Measurements from ENCODE around the gene LCP2.
"Not testable (repeated sequence)": the region's sequence is repeated elsewhere in the genome, so short reads cannot be mapped to it uniquely, and the experiment has no call there.

Gene LCP2

DNA sequence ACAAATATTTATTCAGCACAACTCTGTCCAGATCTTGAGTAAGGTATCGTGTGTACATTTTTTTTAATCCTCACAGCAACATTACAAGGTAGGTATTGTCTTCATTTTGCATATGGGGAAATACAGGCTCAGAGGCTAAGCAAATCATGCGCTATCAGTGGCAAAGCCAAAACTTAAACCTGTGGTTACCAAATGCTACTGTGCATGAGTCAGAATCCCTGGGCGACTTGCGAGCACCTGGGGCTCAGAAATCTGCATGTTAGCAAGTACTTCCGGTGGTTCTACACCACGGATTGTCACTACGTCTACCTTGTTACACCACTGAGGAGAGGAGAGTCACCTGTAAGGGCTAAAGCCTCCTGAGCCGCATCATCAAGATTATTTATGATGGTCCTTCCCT is 43.5 kb downstream of the LCP2 start:
- no peaks in the 10 kb centered on the region for H3K9me3 ChIP-seq (ENCODE audit: control insufficient read depth, low read length)
- H3K9ac ChIP-seq (ENCODE audit: low read length) = no peak overlapping the region
- peaks cover 56% of the 10 kb centered on the region for H3K4me1 ChIP-seq (ENCODE audit: control insufficient read depth, insufficient read depth, low read length)
- no peak for DNase-seq (ENCODE audit: low read depth)
- H3K4me3 ChIP-seq (ENCODE audit: low read length) = no peak overlapping the region
- H3K36me3 ChIP-seq (ENCODE audit: control insufficient read depth, insufficient read depth, low read length, severe bottlenecking) = no peaks in the 10 kb centered on the region
- peaks cover 8% of the 10 kb centered on the region for H3K27me3 ChIP-seq (replicated peaks; ENCODE audit: control insufficient read depth, insufficient read depth, low read length)

DNA sequence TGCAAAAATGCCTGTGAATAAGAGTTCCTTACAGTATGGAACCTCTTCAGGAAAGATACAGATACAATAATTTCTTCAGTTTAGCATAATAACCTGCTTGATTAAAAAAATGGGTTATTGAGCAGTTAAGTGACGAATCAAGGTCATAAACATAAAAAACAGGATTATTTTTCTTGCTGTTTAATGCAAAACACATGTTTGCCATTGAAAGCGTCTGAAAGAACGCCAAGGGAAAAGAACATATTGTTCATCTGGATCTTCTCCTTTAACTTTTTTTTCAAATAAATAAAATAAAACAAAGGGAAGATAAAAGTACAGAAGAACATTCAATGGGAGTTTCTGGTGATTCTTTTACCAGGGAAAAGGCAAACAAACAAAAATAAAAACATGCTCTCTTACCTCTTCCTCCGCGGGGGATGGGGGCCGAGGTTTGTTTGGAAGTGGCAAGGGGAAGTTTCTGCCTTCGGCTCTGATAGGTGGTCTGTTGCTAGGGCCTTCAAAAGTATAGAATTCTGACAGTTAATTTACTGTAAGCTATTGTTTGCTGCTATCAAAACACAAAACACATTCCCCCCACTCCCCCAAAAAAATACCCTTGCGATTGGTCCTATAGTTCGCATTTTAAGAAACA is 44.7 kb downstream of the LCP2 start:
- Histone ChIP-seq H3K9me3 (ENCODE audit: control insufficient read depth, low read length) (no peaks in the 10 kb centered on the region), H3K27me3 (replicated peaks; ENCODE audit: control insufficient read depth, insufficient read depth, low read length) (peaks cover 8% of the 10 kb centered on the region)
- DNase-seq (ENCODE audit: low read depth) = peak; percentile 58

DNA sequence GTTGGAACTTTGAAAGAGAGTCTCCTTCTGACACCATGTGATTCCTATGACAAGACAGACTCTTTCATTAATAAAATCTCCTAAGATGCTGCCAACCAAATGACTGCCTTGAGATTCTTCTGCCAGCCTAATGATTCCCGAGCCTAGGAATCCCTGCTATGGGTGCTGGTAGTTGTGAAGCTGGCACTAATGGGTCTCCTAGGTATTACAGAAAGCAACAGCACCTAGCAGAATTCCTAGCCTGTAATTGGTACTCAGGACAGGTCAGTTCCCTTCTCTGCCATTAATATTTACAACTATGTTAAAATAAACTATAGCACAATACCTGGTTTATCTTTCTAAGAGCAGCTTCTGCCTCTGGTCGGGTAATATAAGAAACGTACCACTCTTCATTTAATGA is 45.5 kb downstream of the LCP2 start:
- Histone ChIP-seq H3K4me1 (ENCODE audit: control insufficient read depth, insufficient read depth, low read length) (peaks cover 76% of the 10 kb centered on the region), H3K9me3 (ENCODE audit: control insufficient read depth, low read length) (no peaks in the 10 kb centered on the region), H3K36me3 (ENCODE audit: control insufficient read depth, insufficient read depth, low read length, severe bottlenecking) (no peaks in the 10 kb centered on the region), H3K4me3 (ENCODE audit: low read length) (no peak overlapping the region), H3K9ac (ENCODE audit: low read length) (peak overlapping the region; percentile 54), H3K27me3 (replicated peaks; ENCODE audit: control insufficient read depth, insufficient read depth, low read length) (peaks cover 4% of the 10 kb centered on the region)
- no peak for DNase-seq (ENCODE audit: low read depth)

More for the DNA sequence above, 44.7 kb downstream of the LCP2 start:
- Histone ChIP-seq H3K9ac (ENCODE audit: low read length) (peak overlapping the region; percentile 54), H3K36me3 (ENCODE audit: control insufficient read depth, insufficient read depth, low read length, severe bottlenecking) (no peaks in the 10 kb centered on the region), H3K4me3 (ENCODE audit: low read length) (peak overlapping the region; percentile 12), H3K4me1 (ENCODE audit: control insufficient read depth, insufficient read depth, low read length) (peaks cover 69% of the 10 kb centered on the region)

DNA sequence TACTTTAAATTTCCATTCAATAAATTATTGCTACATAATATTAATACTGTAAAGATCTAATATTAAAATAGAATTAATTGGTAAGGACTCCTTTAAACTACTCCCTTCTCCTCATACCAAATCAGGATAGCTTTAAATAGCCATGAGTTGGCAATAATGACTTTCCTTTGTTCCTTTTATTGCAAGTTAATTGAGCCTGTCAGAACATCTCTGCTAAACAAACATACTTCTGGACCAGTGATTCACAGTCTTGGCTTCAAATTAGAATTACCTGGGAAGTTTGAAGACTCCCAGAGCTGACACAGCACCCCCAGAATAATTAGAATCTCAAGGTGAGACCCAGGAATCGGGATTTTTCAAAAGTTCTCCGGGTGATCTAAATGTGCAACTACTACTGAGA is 46.1 kb downstream of the LCP2 start:
- no peak for DNase-seq (ENCODE audit: low read depth)
- Histone ChIP-seq H3K9ac (ENCODE audit: low read length) (no peak overlapping the region), H3K36me3 (ENCODE audit: control insufficient read depth, insufficient read depth, low read length, severe bottlenecking) (no peaks in the 10 kb centered on the region), H3K9me3 (ENCODE audit: control insufficient read depth, low read length) (no peaks in the 10 kb centered on the region), H3K4me1 (ENCODE audit: control insufficient read depth, insufficient read depth, low read length) (peaks cover 82% of the 10 kb centered on the region), H3K27me3 (replicated peaks; ENCODE audit: control insufficient read depth, insufficient read depth, low read length) (no peaks in the 10 kb centered on the region), H3K4me3 (ENCODE audit: low read length) (no peak overlapping the region)

GRCh38 chr5:170250810-170251317 is 46.7 kb downstream of the LCP2 start:
- H3K27me3 ChIP-seq (replicated peaks; ENCODE audit: control insufficient read depth, insufficient read depth, low read length) = peaks cover under 1% of the 10 kb centered on the region
- H3K9ac ChIP-seq (ENCODE audit: low read length) = no peak overlapping the region
- H3K4me3 ChIP-seq (ENCODE audit: low read length) = no peak overlapping the region
- peaks cover 86% of the 10 kb centered on the region for H3K4me1 ChIP-seq (ENCODE audit: control insufficient read depth, insufficient read depth, low read length)
- DNase-seq (ENCODE audit: low read depth) = no peak
- H3K9me3 ChIP-seq (ENCODE audit: control insufficient read depth, low read length) = no peaks in the 10 kb centered on the region
- no peaks in the 10 kb centered on the region for H3K36me3 ChIP-seq (ENCODE audit: control insufficient read depth, insufficient read depth, low read length, severe bottlenecking)

- Histone ChIP-seq H3K4me1 (ENCODE audit: control insufficient read depth, insufficient read depth, low read length) (peaks cover 72% of the 10 kb centered on the region), H3K4me3 (ENCODE audit: low read length) (no peak overlapping the region), H3K9me3 (ENCODE audit: control insufficient read depth, low read length) (no peaks in the 10 kb centered on the region), H3K9ac (ENCODE audit: low read length) (no peak overlapping the region), H3K27me3 (replicated peaks; ENCODE audit: control insufficient read depth, insufficient read depth, low read length) (peaks cover 2% of the 10 kb centered on the region), H3K36me3 (ENCODE audit: control insufficient read depth, insufficient read depth, low read length, severe bottlenecking) (no peaks in the 10 kb centered on the region)
- no peak for DNase-seq (ENCODE audit: low read depth)
These were observed 48.2 kb downstream of the LCP2 start for GRCh38 chr5:170249355-170249754.

- H3K9me3 ChIP-seq (ENCODE audit: control insufficient read depth, low read length); H3K9ac ChIP-seq (ENCODE audit: low read length); H3K36me3 ChIP-seq (ENCODE audit: control insufficient read depth, insufficient read depth, low read length, severe bottlenecking); DNase-seq (ENCODE audit: low read depth); H3K27me3 ChIP-seq (replicated peaks; ENCODE audit: control insufficient read depth, insufficient read depth, low read length): not testable (repeated sequence)
- peaks cover 67% of the 10 kb centered on the region for H3K4me1 ChIP-seq (ENCODE audit: control insufficient read depth, insufficient read depth, low read length)
- H3K4me3 ChIP-seq (ENCODE audit: low read length) = peak overlapping the region; percentile 4
These were observed 48.7 kb downstream of the LCP2 start for GRCh38 chr5:170248931-170249227.

DNA sequence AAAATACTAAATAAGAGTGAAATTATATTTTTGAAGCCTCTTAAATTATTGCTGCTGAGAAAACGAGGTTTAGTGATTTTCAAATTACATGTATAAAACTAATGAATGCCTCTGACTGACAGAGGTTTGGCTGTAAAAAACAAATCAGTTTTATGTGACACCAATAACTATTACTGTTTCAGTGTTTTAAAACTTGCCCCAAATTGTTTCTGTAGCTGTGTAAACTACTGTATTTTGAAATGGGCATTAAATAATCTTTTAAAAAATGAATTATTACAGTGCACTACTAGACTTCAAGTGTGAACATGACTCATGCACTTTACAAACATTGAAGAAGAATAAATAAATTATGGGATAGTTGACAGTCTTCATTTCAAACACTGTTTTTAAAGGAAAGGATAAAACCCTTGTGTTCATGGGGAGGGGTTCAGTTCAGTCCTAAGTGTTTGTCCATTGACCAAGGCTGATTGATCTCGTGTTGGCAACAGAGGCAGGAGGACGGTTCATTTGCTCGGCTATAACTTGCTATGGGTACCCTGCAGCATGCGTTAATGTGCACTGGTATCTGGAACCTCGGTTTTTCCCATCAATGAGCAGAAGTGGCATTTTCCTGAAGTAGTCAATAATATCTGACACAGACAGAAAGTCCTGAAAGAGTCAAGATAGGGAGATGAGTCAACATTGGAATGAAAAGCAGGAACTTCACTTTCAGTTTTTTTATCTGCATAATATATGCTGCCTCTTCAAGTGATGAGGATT is 49.2 kb downstream of the LCP2 start:
- Histone ChIP-seq H3K9me3 (ENCODE audit: control insufficient read depth, low read length) (no peaks in the 10 kb centered on the region), H3K36me3 (ENCODE audit: control insufficient read depth, insufficient read depth, low read length, severe bottlenecking) (no peaks in the 10 kb centered on the region), H3K4me3 (ENCODE audit: low read length) (peak overlapping the region; percentile 4), H3K4me1 (ENCODE audit: control insufficient read depth, insufficient read depth, low read length) (peaks cover 62% of the 10 kb centered on the region), H3K27me3 (replicated peaks; ENCODE audit: control insufficient read depth, insufficient read depth, low read length) (peaks cover 2% of the 10 kb centered on the region), H3K9ac (ENCODE audit: low read length) (no peak overlapping the region)
- no peak for DNase-seq (ENCODE audit: low read depth)

DNA sequence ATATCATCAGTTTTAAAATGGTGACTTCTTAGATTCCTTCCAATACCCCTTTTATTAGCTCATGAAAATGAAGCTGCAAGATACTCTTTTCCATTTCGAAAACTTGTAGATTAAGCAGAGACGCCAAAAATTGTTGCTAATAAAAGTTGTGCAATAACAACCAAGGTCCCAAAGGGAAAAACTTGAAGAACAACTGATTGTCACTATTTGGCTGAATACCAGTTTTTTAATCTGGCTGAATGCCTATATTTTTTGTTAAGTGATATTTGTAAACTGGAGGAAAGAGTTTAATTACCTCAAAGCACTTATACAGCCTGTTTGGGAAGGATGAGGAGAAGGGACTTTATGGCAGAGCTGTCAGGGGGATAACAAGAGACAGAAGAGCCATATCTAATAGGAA is 50.2 kb downstream of the LCP2 start:
- no peak overlapping the region for H3K9ac ChIP-seq (ENCODE audit: low read length)
- H3K4me3 ChIP-seq (ENCODE audit: low read length) = peak overlapping the region; percentile 32
- no peaks in the 10 kb centered on the region for H3K9me3 ChIP-seq (ENCODE audit: control insufficient read depth, low read length)
- no peak for DNase-seq (ENCODE audit: low read depth)
- no peaks in the 10 kb centered on the region for H3K36me3 ChIP-seq (ENCODE audit: control insufficient read depth, insufficient read depth, low read length, severe bottlenecking)
- H3K27me3 ChIP-seq (replicated peaks; ENCODE audit: control insufficient read depth, insufficient read depth, low read length) = peaks cover 2% of the 10 kb centered on the region
- peaks cover 52% of the 10 kb centered on the region for H3K4me1 ChIP-seq (ENCODE audit: control insufficient read depth, insufficient read depth, low read length)

DNA sequence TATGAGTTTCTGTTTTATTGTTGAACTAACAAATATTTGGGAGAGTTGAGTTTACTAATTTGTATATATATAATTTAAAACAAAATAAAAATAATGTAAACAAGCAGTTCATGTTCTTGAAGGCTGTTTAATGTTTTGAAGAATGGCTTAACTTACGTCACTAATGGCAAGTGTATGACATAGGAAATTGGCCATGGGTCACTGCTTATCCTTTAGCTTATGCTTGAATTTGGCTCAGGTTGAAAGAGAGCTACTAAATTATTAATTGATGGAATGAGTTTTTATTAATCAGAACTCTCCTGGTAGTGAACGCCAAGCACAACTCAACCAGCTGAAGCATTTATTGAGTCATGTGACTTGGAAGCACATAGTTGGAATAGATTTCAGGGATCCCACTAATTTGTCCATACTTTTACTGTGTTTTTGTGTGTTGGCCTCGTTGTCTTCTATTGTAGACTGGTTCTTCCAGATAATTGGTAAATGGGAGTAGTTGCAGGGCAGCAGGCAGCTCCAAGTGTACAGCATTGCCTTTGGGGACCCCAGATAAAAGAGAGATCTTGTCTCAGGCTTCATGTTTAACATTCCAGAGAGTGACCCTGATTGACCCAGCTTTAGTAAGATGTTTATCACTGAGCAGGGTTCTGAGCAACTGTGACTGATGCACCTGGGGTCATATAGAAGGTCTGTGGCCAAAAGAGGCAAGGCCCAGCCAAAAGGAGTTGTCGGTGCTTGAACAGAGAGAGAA is 51.3 kb downstream of the LCP2 start:
- Histone ChIP-seq H3K4me1 (ENCODE audit: control insufficient read depth, insufficient read depth, low read length) (peaks cover 41% of the 10 kb centered on the region), H3K4me3 (ENCODE audit: low read length) (no peak overlapping the region), H3K9me3 (ENCODE audit: control insufficient read depth, low read length) (no peaks in the 10 kb centered on the region), H3K36me3 (ENCODE audit: control insufficient read depth, insufficient read depth, low read length, severe bottlenecking) (no peaks in the 10 kb centered on the region), H3K27me3 (replicated peaks; ENCODE audit: control insufficient read depth, insufficient read depth, low read length) (peaks cover 2% of the 10 kb centered on the region), H3K9ac (ENCODE audit: low read length) (no peak overlapping the region)
- DNase-seq (ENCODE audit: low read depth) = no peak

DNA sequence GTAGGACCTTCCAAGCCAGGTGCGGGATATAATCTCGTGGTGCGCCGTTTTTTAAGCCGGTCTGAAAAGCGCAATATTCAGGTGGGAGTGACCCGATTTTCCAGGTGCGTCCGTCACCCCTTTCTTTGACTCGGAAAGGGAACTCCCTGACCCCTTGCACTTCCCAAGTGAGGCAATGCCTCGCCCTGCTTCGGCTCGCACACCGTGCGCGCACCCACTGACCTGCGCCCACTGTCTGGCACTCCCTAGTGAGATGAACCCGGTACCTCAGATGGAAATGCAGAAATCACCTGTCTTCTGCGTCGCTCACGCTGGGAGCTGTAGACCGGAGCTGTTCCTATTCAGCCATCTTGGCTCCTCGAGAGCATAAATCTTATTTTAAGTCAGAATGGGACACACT is 52.1 kb downstream of the LCP2 start:
- DNase-seq (ENCODE audit: low read depth); H3K9me3 ChIP-seq (ENCODE audit: control insufficient read depth, low read length); H3K4me3 ChIP-seq (ENCODE audit: low read length); H3K36me3 ChIP-seq (ENCODE audit: control insufficient read depth, insufficient read depth, low read length, severe bottlenecking); H3K9ac ChIP-seq (ENCODE audit: low read length); H3K27me3 ChIP-seq (replicated peaks; ENCODE audit: control insufficient read depth, insufficient read depth, low read length): not testable (repeated sequence)
- peaks cover 33% of the 10 kb centered on the region for H3K4me1 ChIP-seq (ENCODE audit: control insufficient read depth, insufficient read depth, low read length)
